MCF 10A (cell line): Measurements from ENCODE around the gene MTF1. TPM values are rescaled to one million over a fixed set of nuclear protein-coding genes. Genes with fewer than 3 reads are reported as not detected.

Experiments used
- BruUV-seq: library from RNA; stranded (reverse); fragments of 400-500 nt; replicated peaks from 2 replicates; lab custom pipeline; 2021; lab: Mats Ljungman, UMichigan
- CTCF ChIA-PET: fragments of 300-600 bp; sonication (Branson Sonifier 250); formaldehyde crosslinking; extraction: SDS; loops from one replicate; lab custom pipeline; 2021; ENCODE audit warnings: antibody characterized with exemption, inconsistent platforms; lab: Yijun Ruan, JAX
- POLR2A ChIA-PET: fragments of 300-600, 350-650 bp; sonication (Branson Sonifier 250); formaldehyde crosslinking; extraction: SDS; loops from one replicate; lab custom pipeline; 2020; ENCODE audit warnings: antibody characterized with exemption, inconsistent platforms; lab: Yijun Ruan, JAX
- DNase-seq: peaks from one replicate; pipeline ENCODE4 v3.0.0-alpha.2; 2018; ENCODE audit not compliant: unreplicated experiment
- H3K27ac Mint-ChIP-seq: one replicate; pipeline ENCODE4 v1.8.0; 2022; ENCODE audit warnings: mild to moderate bottlenecking, low read depth, mixed read lengths; ENCODE audit not compliant: unreplicated experiment
- H3K27me3 Mint-ChIP-seq: one replicate; pipeline ENCODE4 v1.8.0; 2022; ENCODE audit warnings: mixed read lengths; ENCODE audit not compliant: insufficient read depth, unreplicated experiment
- H3K36me3 Mint-ChIP-seq: one replicate; pipeline ENCODE4 v1.8.0; 2022; ENCODE audit warnings: mild to moderate bottlenecking, moderate library complexity, mixed read lengths; ENCODE audit not compliant: insufficient read depth, unreplicated experiment
- H3K4me1 Mint-ChIP-seq: one replicate; pipeline ENCODE4 v1.8.0; 2022; ENCODE audit warnings: mixed read lengths; ENCODE audit not compliant: insufficient read depth, unreplicated experiment
- H3K4me3 Mint-ChIP-seq: one replicate; pipeline ENCODE4 v1.8.0; 2022; ENCODE audit warnings: mild to moderate bottlenecking, moderate library complexity, mixed read lengths; ENCODE audit not compliant: unreplicated experiment
- H3K9me3 Mint-ChIP-seq: one replicate; pipeline ENCODE4 v1.8.0; 2022; ENCODE audit warnings: mixed read lengths; ENCODE audit not compliant: unreplicated experiment
- CTCF ChIP-seq: fragments of 200-600 bp; IDR thresholded peaks from one replicate; pipeline ENCODE4 v1.8.0; 2022; ENCODE audit warnings: antibody characterized with exemption, mild to moderate bottlenecking; ENCODE audit not compliant: unreplicated experiment
- intact Hi-C: fragments of 100-400 bp; cut with micrococcal nuclease; formaldehyde crosslinking; loops from 2 replicates; pipeline ENCODE4 v1.14.1; 2022
- total RNA-seq: library from RNA; stranded (reverse); gene quantifications from 2 replicates; pipeline ENCODE4 v1.2.3, GENCODE V29; 2022

Gene MTF1
- total RNA-seq, 1 experiment from 2014 or later: 34.7 TPM

GRCh38 chr1:37888022-37888700 lies 28.8 kb upstream of the MTF1 start:
- Mint-ChIP-seq H3K4me3 (no peak overlapping the region), H3K36me3 (peaks cover 12% of the 10 kb centered on the region), H3K4me1 (no peaks in the 10 kb centered on the region), H3K27ac (no peak overlapping the region), H3K9me3 (no peaks in the 10 kb centered on the region), H3K27me3 (no peaks in the 10 kb centered on the region)
- POLR2A ChIA-PET: no interaction called here
- no peak for DNase-seq
- no TSS peak for BruUV-seq
- no peak for TF ChIP-seq CTCF
- intact Hi-C loops: no loop called here
- CTCF ChIA-PET: interaction anchor here (0.6 to 2.3 kb wide), 12 partner anchors 12 to 995 kb away, joined by 3 to 11 read pairs (median 4); no protein-coding TSS in a partner anchor

GRCh38 chr1:37884145-37884544 lies 24.8 kb upstream of the MTF1 start:
- TF ChIP-seq CTCF: no peak
- Mint-ChIP-seq H3K4me1 (no peaks in the 10 kb centered on the region), H3K27me3 (no peaks in the 10 kb centered on the region), H3K36me3 (peaks cover 25% of the 10 kb centered on the region), H3K27ac (no peak overlapping the region), H3K9me3 (no peaks in the 10 kb centered on the region), H3K4me3 (no peak overlapping the region)
- ChIA-PET POLR2A (no interaction called here), CTCF (interaction anchor here (0.6 kb wide), 1 partner anchor 9 kb away, joined by 3 read pairs; no protein-coding TSS in a partner anchor)
- no peak for DNase-seq
- intact Hi-C loops: no loop called here
- BruUV-seq: no TSS peak

- CTCF ChIA-PET: interaction anchor here (0.6 kb wide), 1 partner anchor 31 kb away, joined by 4 read pairs; no protein-coding TSS in a partner anchor
- intact Hi-C loops: no loop called here
- no peaks in the 10 kb centered on the region for H3K9me3 Mint-ChIP-seq
- peaks cover 25% of the 10 kb centered on the region for H3K36me3 Mint-ChIP-seq
- POLR2A ChIA-PET: no interaction called here
- no peak for TF ChIP-seq CTCF
- no peaks in the 10 kb centered on the region for H3K27me3 Mint-ChIP-seq
- no TSS peak for BruUV-seq
- H3K4me3 Mint-ChIP-seq: no peak overlapping the region
- H3K27ac Mint-ChIP-seq: no peak overlapping the region
- no peaks in the 10 kb centered on the region for H3K4me1 Mint-ChIP-seq
- DNase-seq: no peak
Measured at GRCh38 chr1:37883671-37884070, 24.3 kb upstream of the MTF1 start.

- POLR2A ChIA-PET: interaction anchor here (0.9 kb wide), 1 partner anchor 15 kb away, joined by 4 read pairs; no protein-coding TSS in a partner anchor
- Mint-ChIP-seq H3K36me3 (peaks cover 27% of the 10 kb centered on the region), H3K9me3 (no peaks in the 10 kb centered on the region), H3K27ac (no peak overlapping the region), H3K4me1 (no peaks in the 10 kb centered on the region), H3K27me3 (no peaks in the 10 kb centered on the region), H3K4me3 (no peak overlapping the region)
- intact Hi-C loops: loop anchor here (5.0 kb wide), 1 partner anchor 188 kb away; the partner anchor contains the start of gene CDCA8
- CTCF ChIA-PET: interaction anchor here (0.6 to 1.5 kb wide), 4 partner anchors 10 to 27 kb away, joined by 3 to 7 read pairs (median 4); partner anchors contain the start of gene MTF1
- no peak for TF ChIP-seq CTCF
- DNase-seq: no peak
- no TSS peak for BruUV-seq
Measured at GRCh38 chr1:37879865-37880264, 20.5 kb upstream of the MTF1 start.
